OCI-LY3 (cell line): ENCODE data around the gene FRG2.
"Not testable (repeated sequence)": the region's sequence is repeated elsewhere in the genome, so short reads cannot be mapped to it uniquely, and the experiment has no call there.

Source experiments
- EZH2phosphoT487 ChIP-seq: fragments of 200-600 bp; shearing (Covaris generic); IDR thresholded peaks from 2 replicates; pipeline ENCODE4 v1.6.1; 2018; ENCODE audit warnings: antibody characterized with exemption, mixed run types, low read depth
- TF ChIP-seq, protein P1 (sequence below): fragments of 200-600, 300-600 bp; sonication (generic); IDR thresholded peaks from 2 replicates; pipeline ENCODE4 v1.5.1; 2014; ENCODE audit warnings: antibody characterized with exemption, low read length, low read depth

DNA sequence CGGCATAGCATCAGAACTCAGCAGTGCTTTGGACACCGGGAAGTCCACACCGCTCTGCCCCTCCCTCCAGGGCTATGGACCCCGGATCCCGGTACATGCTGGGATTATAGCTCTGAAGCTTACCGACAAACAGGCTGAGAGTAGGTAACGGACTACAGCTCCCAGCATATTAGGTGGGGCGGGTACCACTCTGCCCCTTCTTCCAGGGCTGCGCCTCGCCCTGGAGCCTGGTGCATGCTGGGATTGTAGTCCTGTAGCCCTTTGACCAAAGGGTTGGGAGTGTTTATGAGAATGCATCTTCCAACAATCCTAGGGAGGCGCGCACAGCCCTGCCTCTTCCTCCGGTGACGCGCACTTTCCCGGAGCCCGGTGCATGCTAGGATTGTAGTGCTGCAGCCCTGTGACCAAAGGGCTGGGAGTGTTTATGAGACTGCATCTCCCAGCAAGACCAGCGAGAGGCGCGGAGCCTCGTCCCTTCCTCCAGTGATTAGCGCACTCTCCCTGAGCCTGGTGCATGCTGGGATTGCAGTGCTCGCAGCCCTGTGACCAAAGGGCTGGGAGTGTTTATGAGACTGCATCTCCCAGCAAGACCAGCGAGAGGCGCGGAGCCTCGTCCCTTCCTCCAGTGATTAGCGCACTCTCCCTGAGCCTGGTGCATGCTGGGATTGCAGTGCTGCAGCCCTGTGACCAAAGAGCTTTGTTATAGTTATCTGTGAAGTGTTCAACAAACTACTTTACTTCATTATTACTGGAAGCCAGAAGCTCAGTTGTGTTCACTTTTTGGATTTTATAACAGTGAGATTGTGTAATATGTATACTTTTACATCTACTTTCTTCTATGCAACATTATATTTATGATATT, 22.6 kb upstream of the FRG2 start:
- TF ChIP-seq, protein P1, sequence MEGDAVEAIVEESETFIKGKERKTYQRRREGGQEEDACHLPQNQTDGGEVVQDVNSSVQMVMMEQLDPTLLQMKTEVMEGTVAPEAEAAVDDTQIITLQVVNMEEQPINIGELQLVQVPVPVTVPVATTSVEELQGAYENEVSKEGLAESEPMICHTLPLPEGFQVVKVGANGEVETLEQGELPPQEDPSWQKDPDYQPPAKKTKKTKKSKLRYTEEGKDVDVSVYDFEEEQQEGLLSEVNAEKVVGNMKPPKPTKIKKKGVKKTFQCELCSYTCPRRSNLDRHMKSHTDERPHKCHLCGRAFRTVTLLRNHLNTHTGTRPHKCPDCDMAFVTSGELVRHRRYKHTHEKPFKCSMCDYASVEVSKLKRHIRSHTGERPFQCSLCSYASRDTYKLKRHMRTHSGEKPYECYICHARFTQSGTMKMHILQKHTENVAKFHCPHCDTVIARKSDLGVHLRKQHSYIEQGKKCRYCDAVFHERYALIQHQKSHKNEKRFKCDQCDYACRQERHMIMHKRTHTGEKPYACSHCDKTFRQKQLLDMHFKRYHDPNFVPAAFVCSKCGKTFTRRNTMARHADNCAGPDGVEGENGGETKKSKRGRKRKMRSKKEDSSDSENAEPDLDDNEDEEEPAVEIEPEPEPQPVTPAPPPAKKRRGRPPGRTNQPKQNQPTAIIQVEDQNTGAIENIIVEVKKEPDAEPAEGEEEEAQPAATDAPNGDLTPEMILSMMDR, result not testable (repeated sequence)
- TF ChIP-seq EZH2phosphoT487, result not testable (repeated sequence)
